ENCODE results near the gene PPP1R7.
"Not testable (repeated sequence)": the region's sequence is repeated elsewhere in the genome, so short reads cannot be mapped to it uniquely, and the experiment has no call there.

The PPP1R7 gene, protein sequence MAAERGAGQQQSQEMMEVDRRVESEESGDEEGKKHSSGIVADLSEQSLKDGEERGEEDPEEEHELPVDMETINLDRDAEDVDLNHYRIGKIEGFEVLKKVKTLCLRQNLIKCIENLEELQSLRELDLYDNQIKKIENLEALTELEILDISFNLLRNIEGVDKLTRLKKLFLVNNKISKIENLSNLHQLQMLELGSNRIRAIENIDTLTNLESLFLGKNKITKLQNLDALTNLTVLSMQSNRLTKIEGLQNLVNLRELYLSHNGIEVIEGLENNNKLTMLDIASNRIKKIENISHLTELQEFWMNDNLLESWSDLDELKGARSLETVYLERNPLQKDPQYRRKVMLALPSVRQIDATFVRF

DNA sequence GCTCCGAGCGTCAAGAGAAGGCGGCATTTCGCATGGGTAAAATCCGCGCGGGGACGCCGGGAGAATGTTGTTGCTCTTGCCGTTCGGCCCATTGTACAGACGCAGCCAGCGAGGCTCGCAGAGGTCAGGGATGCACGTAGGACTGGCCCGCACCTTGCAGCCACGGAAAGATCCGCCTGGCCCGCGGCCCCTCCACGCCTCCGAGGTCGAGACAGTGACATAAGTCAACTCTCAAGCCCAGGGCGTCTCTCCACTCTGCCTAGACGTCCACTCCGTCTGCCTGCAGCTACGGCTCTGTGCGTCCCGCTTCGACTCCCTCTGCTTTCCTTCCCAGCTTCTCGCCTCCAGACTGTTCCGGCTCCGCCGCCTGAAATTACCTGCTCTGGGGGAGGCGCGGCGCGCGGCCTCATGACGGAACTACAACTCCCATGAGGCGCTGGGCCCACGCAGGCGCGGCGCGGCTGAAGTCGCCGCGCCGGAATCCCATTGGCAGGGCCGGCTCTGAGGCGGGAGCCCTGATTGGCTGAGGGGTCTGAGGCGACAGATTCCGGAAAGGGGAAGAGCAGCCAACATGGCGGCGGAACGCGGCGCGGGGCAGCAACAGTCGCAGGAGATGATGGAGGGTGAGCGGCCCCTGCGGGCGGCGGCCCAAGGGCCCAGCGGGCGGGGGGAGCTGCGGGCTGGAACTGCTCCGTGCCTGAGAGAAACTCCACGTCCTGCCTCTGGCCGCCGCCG lies at the start of gene PPP1R7:
Gene PPP1R7, plus strand, starts transcription at position 543 of the 735 bp plus-strand sequence. Its CDS starts 29 bp downstream, at position 572.
- DNase-seq (ENCODE audit: low spot score), result peak; percentile 99

DNA sequence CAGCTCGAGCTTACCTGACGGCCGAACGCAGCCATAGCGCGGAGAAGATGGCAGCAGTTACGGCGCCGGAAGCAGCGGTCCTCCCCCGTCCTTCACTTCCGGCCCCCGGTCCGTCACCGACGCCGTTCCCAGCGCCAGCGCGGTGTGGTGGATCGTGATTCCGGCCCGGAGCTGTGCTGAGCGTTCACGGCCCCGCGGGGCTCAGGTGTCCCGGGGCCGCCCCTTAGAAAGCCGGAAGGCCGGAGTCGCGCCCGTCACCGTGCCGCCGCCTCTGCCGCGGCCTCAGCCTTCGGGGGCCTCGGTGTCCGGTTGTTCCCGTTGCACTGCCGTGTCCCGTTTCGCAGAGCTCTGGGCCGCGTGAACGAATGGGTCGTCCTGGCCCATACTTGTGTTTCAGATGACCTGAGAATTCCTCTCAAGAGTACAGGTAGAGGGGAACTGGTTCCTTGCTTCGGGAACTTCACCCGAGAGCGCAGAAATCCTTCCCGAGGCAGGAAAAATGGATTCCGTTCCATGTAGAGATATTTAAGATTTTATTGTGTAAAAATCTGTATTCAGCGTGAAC lies 47.9 kb upstream of the PPP1R7 start, which contains the start of gene MTERF4:
Gene MTERF4, minus strand, starts transcription at position 49 of the 565 bp plus-strand sequence. Its CDS starts 14 bp downstream, at position 35.
- DNase-seq (ENCODE audit: low spot score), result peak; percentile 96

DNA sequence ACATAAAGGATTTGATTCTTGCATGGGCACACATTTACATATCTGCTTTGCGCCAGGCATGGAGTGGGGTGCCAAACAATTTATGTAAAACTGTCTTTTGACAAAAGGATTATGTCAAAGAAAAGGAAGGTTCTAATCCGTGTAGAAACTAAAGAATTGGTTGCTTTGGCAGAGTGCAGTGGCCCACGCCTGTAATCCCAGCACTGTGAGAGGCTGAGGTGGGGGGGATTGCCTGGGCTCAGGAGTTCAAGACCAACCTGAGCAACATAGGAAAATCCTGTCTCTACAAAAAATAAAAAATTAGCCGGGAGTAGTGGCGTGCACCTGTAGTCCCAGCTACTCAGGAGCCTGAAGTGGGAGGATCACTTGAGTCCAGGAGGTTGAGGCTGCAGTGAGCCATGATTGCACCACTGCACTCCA lies 47.1 kb upstream of the PPP1R7 start:
- DNase-seq (ENCODE audit: low spot score), result no peak

DNA sequence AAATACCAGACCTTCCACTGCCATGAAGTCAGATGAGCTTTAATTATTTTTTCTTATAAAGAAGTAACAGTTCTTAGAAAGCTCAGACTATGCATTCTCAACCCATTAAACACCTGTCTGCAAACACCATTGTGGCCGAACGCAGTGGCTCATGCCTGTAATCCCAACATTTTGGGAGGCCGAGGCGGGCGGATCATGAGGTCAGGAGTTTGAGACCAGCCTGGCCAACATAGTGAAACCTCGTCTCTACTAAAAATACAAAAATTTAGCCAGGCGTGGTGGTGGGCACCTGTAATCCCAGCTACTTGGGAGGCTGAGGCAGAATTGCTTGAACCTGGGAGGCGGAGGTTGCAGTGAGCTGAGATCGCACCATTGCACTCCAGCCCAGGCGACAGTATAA lies 45.7 kb upstream of the PPP1R7 start:
- not testable (repeated sequence) for DNase-seq (ENCODE audit: low spot score)

DNA sequence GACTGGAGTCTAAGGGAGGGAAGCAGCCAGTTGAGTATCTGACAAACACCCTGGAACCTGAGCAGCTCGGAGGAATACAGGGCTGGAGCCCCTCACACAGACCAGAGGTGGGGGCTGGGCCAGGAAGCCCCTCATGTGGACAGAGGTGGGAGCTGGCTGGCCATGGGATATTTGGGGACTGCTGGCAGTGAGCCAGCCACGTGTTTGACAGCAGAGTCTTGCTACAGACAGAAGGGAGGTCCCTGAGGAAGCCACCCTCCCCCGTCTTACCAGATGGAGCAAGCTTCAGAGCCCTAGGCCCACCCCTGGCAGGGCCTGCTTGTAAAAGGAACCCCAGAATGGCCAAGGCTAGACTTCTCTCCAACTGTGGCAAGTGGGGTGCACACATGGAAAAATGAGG lies 44.6 kb upstream of the PPP1R7 start:
- DNase-seq (ENCODE audit: low spot score), result no peak

DNA sequence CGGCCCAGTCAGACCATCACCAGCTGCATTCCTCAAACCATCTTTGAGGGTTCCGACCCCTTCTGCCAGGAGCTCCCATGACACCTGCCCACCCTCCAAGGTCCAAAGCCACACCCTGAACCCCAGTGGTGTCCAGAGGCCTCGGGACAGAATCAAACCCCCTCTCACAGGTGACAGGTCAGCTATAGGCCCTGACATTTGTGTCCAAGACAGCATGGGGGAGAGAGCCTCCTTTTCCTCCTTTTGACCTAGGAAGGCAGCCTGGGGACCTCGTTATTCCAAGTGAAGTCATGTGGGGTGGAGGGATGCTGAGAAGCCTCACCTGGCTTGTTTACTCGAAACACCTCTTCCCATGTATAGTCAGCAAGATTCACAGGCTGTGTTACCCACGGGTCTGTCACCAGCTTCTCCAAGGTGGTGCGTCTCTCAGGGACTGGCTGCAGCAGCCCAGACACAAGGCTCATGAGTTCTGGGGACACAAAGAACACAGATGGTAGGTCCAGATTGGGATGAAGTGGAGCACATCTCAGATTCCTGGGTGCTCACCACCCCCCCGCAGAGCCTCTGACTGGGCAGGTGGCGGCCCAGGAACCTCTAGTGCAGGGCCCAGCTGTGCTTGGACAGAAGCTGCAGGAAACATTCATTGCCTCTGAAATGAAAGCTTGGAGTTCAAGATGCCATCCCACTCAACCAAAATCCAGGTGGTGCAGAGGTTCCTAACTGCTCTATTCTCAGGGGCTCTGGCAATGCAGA lies 43.1 kb upstream of the PPP1R7 start:
- DNase-seq (ENCODE audit: low spot score), result no peak

DNA sequence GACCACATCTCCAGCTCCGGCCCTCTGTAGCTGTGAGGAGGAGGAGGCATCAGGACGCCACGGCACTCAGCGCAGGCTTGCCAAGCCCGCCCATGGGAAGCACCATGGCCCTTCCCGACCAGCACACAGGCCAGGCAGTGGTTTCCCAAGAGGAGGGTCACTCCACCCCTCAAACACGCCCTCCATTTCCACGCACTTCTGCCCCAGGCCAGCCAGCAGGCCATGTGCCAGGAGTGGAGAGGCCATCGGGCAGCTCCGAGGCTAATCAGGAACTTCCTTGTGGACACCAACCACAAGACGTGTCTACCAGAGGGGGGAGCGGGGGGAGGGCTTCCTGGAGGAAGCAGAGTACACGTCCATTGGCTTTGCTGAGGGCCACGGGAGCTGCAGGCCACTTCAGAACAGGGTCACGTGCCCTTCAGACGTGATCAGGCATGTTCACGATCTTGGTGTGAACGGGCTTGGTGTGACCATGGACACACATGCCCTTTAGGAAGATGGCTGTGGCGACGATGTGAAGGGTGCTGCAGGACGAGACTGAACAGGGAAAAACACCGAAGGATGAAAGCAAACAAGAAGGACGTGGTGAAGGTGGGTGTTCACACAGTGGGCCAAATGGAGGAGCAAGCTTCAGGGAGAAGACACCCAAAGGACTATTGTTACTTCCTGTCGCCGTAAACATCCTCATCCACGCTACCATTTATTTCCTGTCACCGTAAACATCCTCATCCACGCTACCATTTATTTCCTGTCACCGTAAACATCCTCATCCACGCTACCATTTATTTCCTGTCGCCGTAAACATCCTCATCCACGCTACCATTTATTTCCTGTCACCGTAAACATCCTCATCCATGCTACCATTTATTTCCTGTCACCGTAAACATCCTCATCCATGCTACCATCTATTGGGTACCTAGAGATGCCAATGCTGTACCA lies 41.7 kb upstream of the PPP1R7 start:
- no peak for DNase-seq (ENCODE audit: low spot score)

DNA sequence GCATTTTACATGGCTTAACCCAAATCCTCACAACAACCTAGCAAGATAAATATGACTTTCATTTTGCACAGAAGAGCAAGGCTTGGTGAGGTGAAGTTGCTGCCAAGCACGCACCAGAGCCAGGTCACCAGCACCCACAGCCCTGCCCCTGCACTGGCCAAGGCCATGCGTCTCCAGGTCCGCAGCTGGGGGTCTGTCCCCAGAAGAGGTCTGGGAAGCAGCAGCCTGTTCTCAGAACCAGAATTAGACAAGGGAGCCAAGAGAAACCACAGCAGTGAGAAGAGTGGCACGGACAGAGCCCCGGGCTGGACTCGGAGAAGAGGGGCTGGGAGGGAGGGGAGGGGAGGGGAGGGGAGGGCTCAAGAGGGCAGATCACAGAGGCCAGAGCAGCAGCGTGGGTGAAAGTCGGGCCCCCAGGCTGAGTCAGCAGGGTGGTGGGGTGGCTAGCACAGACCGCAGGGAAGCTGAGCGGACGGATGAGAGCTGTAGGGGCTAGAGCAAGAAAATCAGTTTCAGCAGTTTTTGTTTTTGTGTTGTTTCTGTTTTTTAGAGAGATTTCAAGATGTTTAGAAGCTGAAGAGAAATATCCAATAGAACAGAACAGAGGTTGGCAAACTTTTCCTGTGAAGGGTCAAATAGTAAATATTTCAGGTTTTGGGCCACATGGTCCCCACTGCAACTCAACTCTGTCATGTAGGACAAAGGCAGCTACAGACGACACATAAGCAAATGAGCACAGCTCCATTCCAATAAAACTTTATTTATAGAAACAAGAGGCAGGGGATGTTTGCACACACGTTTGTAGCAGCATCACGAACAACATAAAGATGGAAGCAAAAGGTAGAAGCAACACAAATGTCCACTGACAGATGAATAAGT lies 40.8 kb upstream of the PPP1R7 start:
- DNase-seq (ENCODE audit: low spot score), result no peak

DNA sequence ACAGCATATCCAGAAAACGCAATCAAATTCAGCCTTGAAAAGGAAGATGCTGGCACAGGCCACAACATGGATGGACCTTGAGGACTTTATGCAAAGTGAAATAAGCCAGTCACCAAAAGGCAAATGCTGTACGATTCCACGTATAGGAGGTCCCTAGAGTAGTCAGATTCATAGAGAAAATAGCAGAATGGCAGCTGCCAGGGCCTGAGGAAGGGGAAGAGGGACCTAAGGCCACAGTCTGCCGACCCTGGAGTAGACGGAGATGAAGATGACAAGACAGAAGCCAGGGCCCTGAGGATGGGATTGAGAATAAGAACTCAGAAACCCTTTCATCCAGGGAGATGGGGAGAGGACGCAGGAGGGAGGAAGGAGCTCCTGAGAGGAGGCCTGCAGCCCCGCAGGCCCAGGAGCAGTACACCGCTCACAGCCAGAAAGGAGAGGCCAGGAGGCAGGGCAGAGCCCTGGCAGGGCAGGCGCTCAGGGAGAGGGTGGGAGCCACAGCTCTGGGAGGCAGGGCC lies 40.1 kb upstream of the PPP1R7 start:
- no peak for DNase-seq (ENCODE audit: low spot score)

DNA sequence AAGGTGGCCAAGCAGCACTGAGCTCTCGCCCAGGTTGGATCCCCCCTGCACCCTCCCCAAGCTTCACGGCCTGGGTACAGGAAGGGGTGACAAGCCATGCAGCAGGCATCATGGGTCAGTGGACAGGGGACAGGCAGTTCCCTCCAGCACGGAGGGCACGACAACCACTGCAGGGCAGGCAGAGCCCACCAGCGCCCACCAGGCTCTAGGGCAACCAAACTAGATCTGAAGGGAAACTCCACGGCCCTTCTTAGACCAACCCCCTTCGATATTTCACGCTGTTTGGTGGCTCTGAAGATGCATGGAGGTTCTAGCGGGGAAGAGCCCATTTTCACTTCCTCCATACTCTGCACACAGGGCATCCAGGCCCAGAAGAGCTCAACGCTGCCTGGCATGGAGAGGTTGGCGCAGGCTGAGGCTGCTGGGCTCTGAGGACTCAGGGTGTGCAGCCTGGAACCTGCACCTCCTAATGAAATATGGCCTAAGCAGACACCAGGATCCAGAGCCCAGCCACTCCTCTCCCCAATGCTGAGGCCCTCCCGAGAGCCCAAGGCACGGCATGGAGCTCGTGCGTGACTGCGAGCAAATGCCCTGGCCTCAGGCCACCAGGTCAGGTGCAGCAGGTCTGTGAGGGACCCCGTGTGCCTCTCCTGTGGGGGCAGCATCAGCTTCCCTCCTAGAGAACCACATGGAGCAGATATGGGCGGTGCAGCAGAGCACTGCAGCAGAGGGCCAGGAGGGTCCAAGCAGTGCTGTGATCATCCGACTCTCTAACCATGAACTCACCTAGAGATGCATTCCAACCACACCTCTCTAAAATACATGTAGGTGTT lies 39.4 kb upstream of the PPP1R7 start:
- DNase-seq (ENCODE audit: low spot score), result no peak

DNA sequence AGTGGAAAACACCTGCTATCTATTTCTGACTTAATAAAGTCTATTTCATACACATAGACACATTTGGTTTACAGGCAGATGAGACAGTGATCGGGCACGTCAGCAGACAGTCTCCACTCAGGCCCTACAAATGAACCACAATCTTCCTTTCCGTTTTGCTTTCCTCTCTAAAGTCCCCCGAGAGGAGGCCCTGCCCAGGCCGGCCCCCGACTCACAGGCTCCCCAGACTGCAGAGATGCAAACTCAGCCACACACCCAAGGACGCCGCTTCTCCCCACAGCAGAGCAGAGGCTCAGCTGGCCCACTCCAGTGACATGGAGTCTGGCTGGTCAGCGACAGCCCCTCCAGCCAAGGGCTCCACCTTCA lies 38.8 kb upstream of the PPP1R7 start:
- no peak for DNase-seq (ENCODE audit: low spot score)

DNA sequence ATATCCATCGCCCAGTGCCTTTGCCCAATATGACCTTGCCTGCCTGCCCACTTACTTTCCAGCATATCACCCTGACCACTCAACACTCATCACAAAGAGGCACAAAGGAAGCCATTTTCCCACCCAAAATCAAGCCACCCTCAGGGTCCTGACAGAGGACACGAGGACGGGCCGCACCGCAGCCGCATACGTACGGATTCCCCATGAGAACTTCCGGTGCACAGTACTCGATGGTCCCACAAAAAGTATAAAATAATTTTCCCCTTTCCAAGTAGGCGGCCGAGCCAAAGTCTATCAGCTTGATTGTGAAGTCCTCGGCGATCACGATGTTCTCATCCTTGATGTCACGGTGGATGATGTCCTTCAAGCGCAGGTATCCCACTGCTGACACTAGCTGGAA lies 38.2 kb upstream of the PPP1R7 start:
- DNase-seq (ENCODE audit: low spot score), result no peak

DNA sequence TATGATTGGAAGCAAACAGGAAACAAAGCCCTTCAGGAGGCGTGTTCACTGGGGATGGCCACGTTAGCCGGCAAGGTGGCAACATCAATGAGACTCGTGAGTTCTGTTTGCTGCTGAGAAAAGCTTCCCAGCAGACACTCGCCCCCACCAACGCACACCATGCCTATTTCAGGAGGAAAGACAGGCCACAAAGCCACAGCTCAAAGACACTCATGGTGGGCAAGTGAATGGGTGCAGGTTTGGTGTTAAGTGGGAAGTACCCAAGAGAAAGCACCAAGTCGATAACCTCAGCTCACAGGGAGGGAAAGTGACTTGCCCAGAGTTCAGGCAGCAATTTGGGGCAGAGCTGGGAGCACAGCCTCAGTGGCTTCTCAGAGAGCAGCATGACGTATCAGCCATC lies 37.7 kb upstream of the PPP1R7 start:
- DNase-seq (ENCODE audit: low spot score), result no peak

DNA sequence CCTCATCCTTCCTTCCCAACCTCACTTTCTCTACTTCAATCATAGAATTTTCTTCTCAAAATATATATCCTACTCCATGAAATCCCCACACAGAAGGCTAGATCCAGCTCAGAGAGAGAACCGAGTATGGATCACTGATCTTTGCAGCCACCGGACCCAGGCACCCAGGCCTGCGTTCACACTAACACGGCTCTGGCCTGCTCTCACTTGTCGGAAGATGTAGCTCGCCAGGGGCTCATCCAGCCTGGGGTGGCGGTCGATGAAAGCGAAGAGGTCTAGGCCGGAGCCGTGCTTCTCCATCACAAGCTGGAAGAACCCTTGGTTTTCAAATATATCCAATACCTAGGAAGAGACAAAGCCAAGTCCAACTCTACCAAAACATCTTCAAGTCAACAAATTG lies 35.4 kb upstream of the PPP1R7 start:
- DNase-seq (ENCODE audit: low spot score), result no peak

DNA sequence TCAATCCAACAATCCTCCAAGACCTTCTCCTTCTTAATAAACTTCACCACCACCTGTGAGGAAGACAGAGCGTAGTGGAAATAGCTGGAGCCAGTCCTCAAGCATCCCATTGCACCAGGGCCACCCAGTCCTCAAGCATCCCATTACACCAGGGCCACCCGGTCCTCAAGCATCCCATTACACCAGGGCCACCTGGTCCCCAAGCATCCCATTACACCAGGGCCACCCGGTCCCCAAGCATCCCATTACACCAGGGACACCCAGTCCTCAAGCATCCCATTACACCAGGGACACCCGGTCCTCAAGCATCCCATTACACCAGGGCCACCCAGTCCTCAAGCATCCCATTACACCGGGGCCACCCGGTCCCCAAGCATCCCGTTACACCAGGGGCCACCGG lies 34.9 kb upstream of the PPP1R7 start:
- DNase-seq (ENCODE audit: low spot score), result no peak

DNA sequence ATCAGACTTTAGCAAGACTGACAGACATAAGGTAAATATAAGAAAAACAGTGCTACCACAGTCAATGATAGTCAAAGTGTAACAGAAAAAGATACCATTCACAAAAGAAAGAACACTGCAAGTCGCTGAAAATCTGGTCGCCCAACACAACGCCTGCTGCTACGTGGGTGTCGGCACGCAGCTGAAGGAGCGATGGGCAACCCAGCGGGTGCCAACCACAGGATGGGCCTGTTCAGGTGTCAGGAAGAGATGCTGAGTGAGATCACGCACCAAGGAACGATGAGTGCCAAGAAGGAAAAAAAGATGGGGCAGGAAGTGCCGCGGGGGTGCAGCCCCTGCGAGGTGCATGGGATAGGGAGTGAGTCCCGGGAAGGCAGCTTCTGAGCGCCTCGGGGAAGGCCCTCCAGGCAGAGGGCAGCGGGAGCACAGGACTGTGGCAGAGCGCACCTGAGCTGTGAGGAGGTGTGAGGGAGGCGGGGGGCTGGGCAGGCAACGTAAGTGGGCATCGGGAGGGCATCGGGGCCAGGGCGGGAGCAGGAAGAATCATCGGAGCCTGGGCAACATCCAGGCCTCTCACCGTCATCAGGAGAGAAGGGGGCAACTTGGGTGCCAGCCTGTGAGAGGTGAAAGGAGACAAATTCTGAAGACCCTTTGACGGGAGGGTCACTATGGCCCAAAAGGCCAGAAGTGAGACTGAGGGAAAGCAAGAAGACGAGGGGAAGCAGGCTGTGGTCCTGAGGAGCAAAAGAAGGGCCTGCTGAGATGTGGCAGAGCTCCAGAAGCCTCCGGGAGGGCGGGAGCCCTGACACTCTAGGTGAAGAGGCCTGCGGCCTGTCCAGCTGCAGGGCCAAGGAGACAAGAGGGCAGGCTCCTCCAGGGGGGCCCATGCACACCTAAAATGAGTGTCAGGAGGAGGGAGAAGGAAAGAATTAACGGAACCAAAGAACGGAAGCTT lies 33.4 kb upstream of the PPP1R7 start:
- no peak for DNase-seq (ENCODE audit: low spot score)

DNA sequence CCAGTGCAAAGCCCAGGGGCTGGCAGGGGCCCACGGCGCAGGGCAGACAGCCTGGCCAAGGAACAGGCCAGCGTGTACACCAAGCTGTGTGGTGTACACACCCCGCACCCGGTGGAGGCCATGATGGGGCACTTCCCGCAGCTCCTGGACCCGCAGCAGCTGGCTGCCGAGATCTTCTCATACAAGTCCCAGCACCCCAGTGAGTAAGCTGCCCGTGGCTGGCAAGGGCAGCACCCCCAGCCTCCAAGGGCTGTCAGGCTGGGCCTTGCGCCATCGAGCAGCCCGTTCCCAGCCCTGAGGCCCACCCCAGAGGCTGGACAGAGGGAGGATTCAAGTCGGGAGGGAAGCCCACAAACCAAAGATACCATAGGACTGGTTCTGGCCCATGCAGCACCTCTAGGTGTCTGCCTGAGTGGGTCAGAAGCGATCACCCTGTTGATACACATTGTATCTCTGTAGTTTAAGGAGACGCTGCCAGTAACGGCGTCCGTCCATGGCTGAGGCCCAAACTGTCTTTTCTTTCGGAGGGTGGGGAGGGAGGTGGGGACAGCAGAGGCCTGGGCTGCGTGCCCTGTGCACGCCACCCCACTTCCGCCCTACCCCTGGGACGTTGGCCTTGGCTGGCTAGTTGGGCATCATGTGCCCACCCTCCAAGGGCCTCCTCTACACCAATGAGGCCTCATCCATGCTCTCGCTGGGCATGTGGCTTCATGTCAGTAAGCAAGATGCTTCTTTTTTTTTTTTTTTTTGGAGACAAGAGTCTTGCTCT lies 31.3 kb upstream of the PPP1R7 start:
- DNase-seq (ENCODE audit: low spot score), result no peak

Data from GM03348 (cell line).